CD4-positive, alpha-beta T cell (primary cell): ENCODE measurements around the gene GRM8. TPM values are rescaled to one million over a fixed set of nuclear protein-coding genes. Genes with fewer than 3 reads are reported as not detected.

Experiments used
- ATAC-seq: fragments of 200-7000 bp; cut with Tn5 transposase; one replicate; pipeline ENCODE4 v1.10.0; 2022; ENCODE audit warnings: mild to moderate bottlenecking; ENCODE audit not compliant: poor library complexity
- CTCF ChIA-PET: fragments of 350-600 bp; sonication (Branson Sonifier 250); formaldehyde crosslinking; loops from one replicate; lab custom pipeline; 2021; ENCODE audit warnings: antibody characterized with exemption, inconsistent platforms; lab: Charles Lee
- POLR2A ChIA-PET: fragments of 350-600 bp; sonication (Branson Sonifier 250); formaldehyde crosslinking; loops from one replicate; lab custom pipeline; 2021; ENCODE audit warnings: antibody characterized with exemption, inconsistent platforms; lab: Charles Lee
- DNase-seq, 14 experiments: peaks; one replicate each; pipeline ENCODE4 v3.0.0-alpha.2; 2013 to 2020; ENCODE audit warnings: mixed read lengths in 2 of 14
- H3K27ac ChIP-seq, 2 donors: one replicate each; pipeline versions ENCODE4 v1.5.1 to v1.7.0; 2013; ENCODE audit warnings: low read length in 2 of 2, low read depth in 1 of 2, mild to moderate bottlenecking in 1 of 2
- H3K27me3 ChIP-seq, 2 experiments: 1 replicate in 1 of 2; 2 replicates in 1 of 2; pipeline versions ENCODE4 v1.6.1 to v1.7.0; 2013; ENCODE audit warnings: low read length in 2 of 2, control low read depth in 1 of 2, mild to moderate bottlenecking in 1 of 2, moderate library complexity in 1 of 2; ENCODE audit not compliant: insufficient read depth in 2 of 2, control insufficient read depth in 1 of 2
- H3K36me3 ChIP-seq: one replicate; pipeline ENCODE4 v1.6.1; 2013; ENCODE audit warnings: low read length, control low read depth; ENCODE audit not compliant: insufficient read depth
- H3K4me1 ChIP-seq: one replicate; pipeline ENCODE4 v1.6.1; 2013; ENCODE audit warnings: low read length, control low read depth; ENCODE audit not compliant: insufficient read depth
- H3K4me3 ChIP-seq: one replicate; pipeline ENCODE4 v1.5.1; 2013; ENCODE audit warnings: mild to moderate bottlenecking, low read length, moderate library complexity
- H3K9me3 ChIP-seq, 2 experiments: 1 replicate in 1 of 2; 2 replicates in 1 of 2; pipeline versions ENCODE4 v1.6.1 to v1.7.0; 2013; ENCODE audit warnings: low read length in 2 of 2, mild to moderate bottlenecking in 2 of 2, control low read depth in 1 of 2, moderate library complexity in 1 of 2; ENCODE audit not compliant: control insufficient read depth in 1 of 2, insufficient read depth in 1 of 2
- H3K27ac Mint-ChIP-seq: one replicate; pipeline ENCODE4 v1.8.0; 2020; ENCODE audit warnings: mixed read lengths
- H3K27me3 Mint-ChIP-seq: one replicate; pipeline ENCODE4 v1.8.0; 2021; ENCODE audit warnings: mixed read lengths
- H3K36me3 Mint-ChIP-seq: one replicate; pipeline ENCODE4 v1.8.0; 2021; ENCODE audit warnings: low read depth, mixed read lengths
- H3K4me1 Mint-ChIP-seq: one replicate; pipeline ENCODE4 v1.8.0; 2021; ENCODE audit warnings: low read depth, mixed read lengths
- H3K4me3 Mint-ChIP-seq: one replicate; pipeline ENCODE4 v1.8.0; 2020; ENCODE audit warnings: mild to moderate bottlenecking, mixed read lengths
- H3K9me3 Mint-ChIP-seq: one replicate; pipeline ENCODE4 v1.8.0; 2020; ENCODE audit warnings: mixed read lengths
- CTCF ChIP-seq: fragments of 200-600 bp; IDR thresholded peaks from one replicate; pipeline ENCODE4 v1.8.0; 2022; ENCODE audit warnings: antibody characterized with exemption, mild to moderate bottlenecking
- intact Hi-C, 2 experiments: fragments of 100-400 bp; cut with DNase I in 1 of 2; cut with micrococcal nuclease in 1 of 2; formaldehyde crosslinking; loops; one replicate each; pipeline versions ENCODE4 v1.15.1 to v1.9.0; 2023 to 2025; cut with DNase I, micrococcal nuclease
- total RNA-seq, 174 experiments: library from RNA in 2 of 174; stranded (reverse) in 2 of 174; gene quantifications; one replicate each; pipeline ENCODE4 v1.2.3 and lab custom pipeline; 2021 to 2026

GRM8 gene
- total RNA-seq, 2 experiments from 2014 or later = not detected

GRCh38 chr7:127239814-127240213, 12.9 kb downstream of the GRM8 start:
- H3K36me3 Mint-ChIP-seq = no peaks in the 10 kb centered on the region
- H3K36me3 ChIP-seq = no peaks in the 10 kb centered on the region
- peaks cover 0 to 29% of the 10 kb centered on the region in 2 experiments for H3K27me3 ChIP-seq
- no peak for TF ChIP-seq CTCF
- CTCF ChIA-PET = no interaction called here
- no peak overlapping the region for H3K4me3 ChIP-seq
- H3K9me3 Mint-ChIP-seq = no peaks in the 10 kb centered on the region
- peaks cover 66% of the 10 kb centered on the region for H3K27me3 Mint-ChIP-seq
- DNase-seq (no peak), ATAC-seq (no peak)
- H3K9me3 ChIP-seq = no peaks in the 10 kb centered on the region
- H3K4me3 Mint-ChIP-seq = no peak overlapping the region
- intact Hi-C loops = no loop called here
- no peaks in the 10 kb centered on the region for H3K4me1 Mint-ChIP-seq
- POLR2A ChIA-PET = no interaction called here
- H3K4me1 ChIP-seq = no peaks in the 10 kb centered on the region
- H3K27ac Mint-ChIP-seq = no peak overlapping the region
- H3K27ac ChIP-seq = no peak overlapping the region

- Histone ChIP-seq H3K27me3 (peaks cover 0 to 15% of the 10 kb centered on the region in 2 experiments), H3K4me3 (no peak overlapping the region), H3K27ac (no peak overlapping the region), H3K36me3 (no peaks in the 10 kb centered on the region), H3K4me1 (no peaks in the 10 kb centered on the region), H3K9me3 (no peaks in the 10 kb centered on the region)
- ChIA-PET POLR2A (no interaction called here), CTCF (interaction anchor here (1.2 kb wide), 1 partner anchor 39 kb away, joined by 3 read pairs; no protein-coding TSS in a partner anchor)
- Mint-ChIP-seq H3K36me3 (no peaks in the 10 kb centered on the region), H3K9me3 (no peaks in the 10 kb centered on the region), H3K27me3 (peaks cover 32% of the 10 kb centered on the region), H3K4me1 (no peaks in the 10 kb centered on the region), H3K27ac (no peak overlapping the region), H3K4me3 (no peak overlapping the region)
- DNase-seq (no peak), ATAC-seq (no peak)
- intact Hi-C loops = no loop called here
- no peak for TF ChIP-seq CTCF
Measured at GRCh38 chr7:127233630-127234029, 19.1 kb downstream of the GRM8 start.

- TF ChIP-seq CTCF = no peak
- peaks cover 45% of the 10 kb centered on the region for H3K27me3 Mint-ChIP-seq
- H3K27ac ChIP-seq = no peak overlapping the region
- no peak overlapping the region for H3K4me3 ChIP-seq
- H3K4me1 Mint-ChIP-seq = no peaks in the 10 kb centered on the region
- no peak overlapping the region for H3K4me3 Mint-ChIP-seq
- H3K27me3 ChIP-seq = peaks cover 0 to 11% of the 10 kb centered on the region in 2 experiments
- H3K36me3 ChIP-seq = no peaks in the 10 kb centered on the region
- no peaks in the 10 kb centered on the region for H3K9me3 ChIP-seq
- ATAC-seq = no peak
- no peaks in the 10 kb centered on the region for H3K36me3 Mint-ChIP-seq
- no peaks in the 10 kb centered on the region for H3K9me3 Mint-ChIP-seq
- no peak overlapping the region for H3K27ac Mint-ChIP-seq
- no peak for DNase-seq
- H3K4me1 ChIP-seq = no peaks in the 10 kb centered on the region
- POLR2A ChIA-PET = no interaction called here
- CTCF ChIA-PET = no interaction called here
- intact Hi-C loops = no loop called here
Measured at GRCh38 chr7:127231415-127231814, 21.3 kb downstream of the GRM8 start.
